Measurements from ENCODE around the gene NACAD.
A peak's percentile ranks its signal among the peaks of the same experiment; 100 is the strongest.
"Not testable (repeated sequence)": the region's sequence is repeated elsewhere in the genome, so short reads cannot be mapped to it uniquely, and the experiment has no call there.

The NACAD gene

GRCh38 chr7:45116048-45116447 lies 27.3 kb upstream of the NACAD start:
- no peak for DNase-seq

GRCh38 chr7:45114926-45115325 lies 26.2 kb upstream of the NACAD start:
- DNase-seq = no peak

- DNase-seq = not testable (repeated sequence)
Observed at GRCh38 chr7:45114257-45114656, 25.5 kb upstream of the NACAD start.

GRCh38 chr7:45112648-45113047 lies 23.9 kb upstream of the NACAD start:
- DNase-seq = no peak

- DNase-seq = peak; percentile 69
Observed at GRCh38 chr7:45111298-45112223, 22.8 kb upstream of the NACAD start, which contains the start of gene TBRG4. TSS of gene TBRG4 (minus strand) at chr7:45111697. CDS start at chr7:45109237, 2,460 bp downstream.

GRCh38 chr7:45108863-45109262 lies 20.1 kb upstream of the NACAD start:
- no peak for DNase-seq

- DNase-seq = no peak
Observed at GRCh38 chr7:45107356-45107755, 18.6 kb upstream of the NACAD start.

GRCh38 chr7:45106820-45107219 lies 18.1 kb upstream of the NACAD start:
- DNase-seq = no peak

GRCh38 chr7:45105588-45106188 lies 16.9 kb upstream of the NACAD start:
- DNase-seq = no peak

GRCh38 chr7:45104844-45105587 lies 16.2 kb upstream of the NACAD start:
- no peak for DNase-seq

GRCh38 chr7:45103958-45104843 lies 15.4 kb upstream of the NACAD start:
- no peak for DNase-seq

GRCh38 chr7:45102785-45103712 lies 14.3 kb upstream of the NACAD start:
- DNase-seq = no peak

GRCh38 chr7:45101748-45102147 lies 13.0 kb upstream of the NACAD start:
- no peak for DNase-seq

- no peak for DNase-seq
Observed at GRCh38 chr7:45100761-45101480, 12.2 kb upstream of the NACAD start.

- no peak for DNase-seq
Observed at GRCh38 chr7:45099891-45100760, 11.4 kb upstream of the NACAD start.

GRCh38 chr7:45098983-45099839 lies 10.4 kb upstream of the NACAD start:
- DNase-seq = no peak

- DNase-seq = no peak
Observed at GRCh38 chr7:45092931-45093235, 4.1 kb upstream of the NACAD start.

GRCh38 chr7:45092100-45092930 lies 3.5 kb upstream of the NACAD start:
- DNase-seq = no peak
